ENCODE data around the gene WTIP.
"Not testable (repeated sequence)": the region's sequence is repeated elsewhere in the genome, so short reads cannot be mapped to it uniquely, and the experiment has no call there.

WTIP gene
- 0.70 to 1.2 reads per million in 2 donors for total RNA-seq

- DNase-seq, result no peak
Observed at GRCh38 chr19:34480971-34481841, at the start of gene WTIP. Gene WTIP, plus strand, starts transcription at chr19:34481758. Its CDS starts 217 bp downstream, at chr19:34481975.

- no peak for DNase-seq
Observed at GRCh38 chr19:34432797-34433196, 48.8 kb upstream of the WTIP start.

- no peak for DNase-seq
Observed at GRCh38 chr19:34436716-34437115, 44.8 kb upstream of the WTIP start.

- no peak for DNase-seq
Observed at GRCh38 chr19:34448191-34448590, 33.4 kb upstream of the WTIP start.

GRCh38 chr19:34452723-34453122 lies 28.8 kb upstream of the WTIP start:
- no peak for DNase-seq

GRCh38 chr19:34454091-34454490 lies 27.5 kb upstream of the WTIP start:
- DNase-seq, result no peak

- no peak for DNase-seq
Observed at GRCh38 chr19:34454685-34455084, 26.9 kb upstream of the WTIP start.

- not testable (repeated sequence) for DNase-seq
Observed at GRCh38 chr19:34455783-34456480, 25.6 kb upstream of the WTIP start.

- no peak for DNase-seq
Observed at GRCh38 chr19:34457446-34457845, 24.1 kb upstream of the WTIP start.

GRCh38 chr19:34458677-34459076 lies 22.9 kb upstream of the WTIP start:
- no peak for DNase-seq

- DNase-seq, result no peak
Observed at GRCh38 chr19:34459614-34460013, 21.9 kb upstream of the WTIP start.

GRCh38 chr19:34461375-34462100 lies 20.0 kb upstream of the WTIP start:
- no peak for DNase-seq

GRCh38 chr19:34464785-34465184 lies 16.8 kb upstream of the WTIP start:
- DNase-seq, result not testable (repeated sequence)

GRCh38 chr19:34468409-34468808 lies 13.1 kb upstream of the WTIP start:
- no peak for DNase-seq

GRCh38 chr19:34469026-34469425 lies 12.5 kb upstream of the WTIP start:
- not testable (repeated sequence) for DNase-seq

- no peak for DNase-seq
Observed at GRCh38 chr19:34471906-34472700, 9.5 kb upstream of the WTIP start.

- DNase-seq, result no peak
Observed at GRCh38 chr19:34474233-34474989, 7.1 kb upstream of the WTIP start.

- DNase-seq, result no peak
Observed at GRCh38 chr19:34475026-34475974, 6.3 kb upstream of the WTIP start.

- DNase-seq, result no peak
Observed at GRCh38 chr19:34475975-34476594, 5.5 kb upstream of the WTIP start.

- DNase-seq, result not testable (repeated sequence)
Observed at GRCh38 chr19:34478496-34478895, 3.1 kb upstream of the WTIP start.
